Calu3 (cell line): ENCODE measurements around the gene PGLYRP3. TPM values are rescaled to one million over a fixed set of nuclear protein-coding genes. Genes with fewer than 3 reads are reported as not detected.

Experiments used
- BruUV-seq: library from RNA; stranded (reverse); fragments of 400-500 nt; replicated peaks from 2 replicates; lab custom pipeline; 2021; lab: Mats Ljungman, UMichigan
- CTCF ChIA-PET: fragments of 300-600 bp; sonication (Branson Sonifier 250); formaldehyde crosslinking; loops from one replicate; lab custom pipeline; 2022; ENCODE audit warnings: antibody characterized with exemption; lab: Charles Lee
- DNase-seq: peaks from one replicate; pipeline ENCODE4 v3.0.0; 2022
- H3K27ac Mint-ChIP-seq: one replicate; pipeline ENCODE4 v1.8.0; 2022; ENCODE audit warnings: mixed read lengths; ENCODE audit not compliant: unreplicated experiment
- H3K27me3 Mint-ChIP-seq: one replicate; pipeline ENCODE4 v1.8.0; 2022; ENCODE audit warnings: mixed read lengths; ENCODE audit not compliant: unreplicated experiment
- H3K36me3 Mint-ChIP-seq: one replicate; pipeline ENCODE4 v1.8.0; 2022; ENCODE audit warnings: mild to moderate bottlenecking, moderate library complexity, mixed read lengths; ENCODE audit not compliant: insufficient read depth, unreplicated experiment
- H3K4me1 Mint-ChIP-seq: one replicate; pipeline ENCODE4 v1.8.0; 2022; ENCODE audit warnings: mild to moderate bottlenecking, low read depth, mixed read lengths; ENCODE audit not compliant: unreplicated experiment
- H3K4me3 Mint-ChIP-seq: one replicate; pipeline ENCODE4 v1.8.0; 2022; ENCODE audit warnings: mild to moderate bottlenecking, low read depth, moderate library complexity, mixed read lengths; ENCODE audit not compliant: unreplicated experiment
- H3K9me3 Mint-ChIP-seq: one replicate; pipeline ENCODE4 v1.8.0; 2022; ENCODE audit warnings: low read depth, mixed read lengths; ENCODE audit not compliant: unreplicated experiment
- intact Hi-C: fragments of 100-400 bp; cut with micrococcal nuclease; formaldehyde crosslinking; loops from one replicate; pipeline ENCODE4 v1.10.0; 2022; ENCODE audit not compliant: unreplicated experiment
- total RNA-seq: library from RNA; stranded (reverse); gene quantifications from 2 replicates; pipeline ENCODE4 v1.2.3, GENCODE V29; 2022
- TF ChIP-seq, protein P1 (sequence below): fragments of 200-600 bp; IDR thresholded peaks from one replicate; pipeline ENCODE4 v1.8.0; 2022; ENCODE audit warnings: antibody characterized with exemption; ENCODE audit not compliant: unreplicated experiment

PGLYRP3 gene
- total RNA-seq, 1 experiment from 2014 or later, result not detected

DNA sequence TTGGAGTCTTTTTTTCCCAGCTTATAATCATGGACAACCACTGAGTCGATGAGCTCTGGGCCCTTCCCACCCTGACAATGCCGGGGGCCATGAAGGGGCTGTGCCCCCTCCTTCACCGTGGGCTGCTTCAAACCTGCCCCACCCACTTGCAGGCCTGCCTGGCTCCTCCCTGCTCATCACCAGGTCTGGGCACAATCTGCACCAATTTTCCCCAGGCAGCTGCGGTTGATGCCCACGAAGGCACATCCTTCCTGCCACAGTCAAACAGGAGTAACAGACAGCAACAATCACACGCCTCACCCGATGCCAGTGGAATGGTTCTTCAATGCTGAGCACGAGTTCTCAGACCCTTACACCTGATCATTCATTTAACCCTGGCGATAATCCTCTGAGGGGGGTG lies 18.9 kb downstream of the PGLYRP3 start:
- Mint-ChIP-seq H3K36me3 (no peaks in the 10 kb centered on the region), H3K9me3 (no peaks in the 10 kb centered on the region), H3K27me3 (peaks cover 92% of the 10 kb centered on the region), H3K4me3 (no peak overlapping the region), H3K4me1 (no peaks in the 10 kb centered on the region), H3K27ac (no peak overlapping the region)
- DNase-seq, result no peak
- CTCF ChIA-PET, result no interaction called here
- intact Hi-C loops, result no loop called here
- no TSS peak for BruUV-seq
- TF ChIP-seq, protein P1, sequence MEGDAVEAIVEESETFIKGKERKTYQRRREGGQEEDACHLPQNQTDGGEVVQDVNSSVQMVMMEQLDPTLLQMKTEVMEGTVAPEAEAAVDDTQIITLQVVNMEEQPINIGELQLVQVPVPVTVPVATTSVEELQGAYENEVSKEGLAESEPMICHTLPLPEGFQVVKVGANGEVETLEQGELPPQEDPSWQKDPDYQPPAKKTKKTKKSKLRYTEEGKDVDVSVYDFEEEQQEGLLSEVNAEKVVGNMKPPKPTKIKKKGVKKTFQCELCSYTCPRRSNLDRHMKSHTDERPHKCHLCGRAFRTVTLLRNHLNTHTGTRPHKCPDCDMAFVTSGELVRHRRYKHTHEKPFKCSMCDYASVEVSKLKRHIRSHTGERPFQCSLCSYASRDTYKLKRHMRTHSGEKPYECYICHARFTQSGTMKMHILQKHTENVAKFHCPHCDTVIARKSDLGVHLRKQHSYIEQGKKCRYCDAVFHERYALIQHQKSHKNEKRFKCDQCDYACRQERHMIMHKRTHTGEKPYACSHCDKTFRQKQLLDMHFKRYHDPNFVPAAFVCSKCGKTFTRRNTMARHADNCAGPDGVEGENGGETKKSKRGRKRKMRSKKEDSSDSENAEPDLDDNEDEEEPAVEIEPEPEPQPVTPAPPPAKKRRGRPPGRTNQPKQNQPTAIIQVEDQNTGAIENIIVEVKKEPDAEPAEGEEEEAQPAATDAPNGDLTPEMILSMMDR, result no peak

DNA sequence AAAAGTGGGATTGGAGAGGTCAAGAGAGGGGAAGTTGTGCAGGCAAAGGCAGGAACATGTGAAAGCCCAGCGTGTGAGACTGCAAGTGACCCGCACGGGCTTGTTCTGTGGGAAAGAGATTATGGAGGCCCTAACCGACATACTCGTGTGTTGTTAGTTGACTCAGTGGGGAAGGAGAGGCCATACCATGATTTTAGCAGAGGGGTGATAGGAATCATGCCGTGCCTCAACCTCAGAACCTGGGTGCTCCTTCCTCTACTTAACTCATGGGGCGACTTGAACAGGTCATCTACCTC lies 19.3 kb downstream of the PGLYRP3 start:
- TF ChIP-seq, protein P1, result no peak
- intact Hi-C loops, result no loop called here
- Mint-ChIP-seq H3K27me3 (peaks cover 88% of the 10 kb centered on the region), H3K4me3 (no peak overlapping the region), H3K9me3 (no peaks in the 10 kb centered on the region), H3K36me3 (no peaks in the 10 kb centered on the region), H3K4me1 (no peaks in the 10 kb centered on the region), H3K27ac (no peak overlapping the region)
- CTCF ChIA-PET, result no interaction called here
- no peak for DNase-seq
- no TSS peak for BruUV-seq

DNA sequence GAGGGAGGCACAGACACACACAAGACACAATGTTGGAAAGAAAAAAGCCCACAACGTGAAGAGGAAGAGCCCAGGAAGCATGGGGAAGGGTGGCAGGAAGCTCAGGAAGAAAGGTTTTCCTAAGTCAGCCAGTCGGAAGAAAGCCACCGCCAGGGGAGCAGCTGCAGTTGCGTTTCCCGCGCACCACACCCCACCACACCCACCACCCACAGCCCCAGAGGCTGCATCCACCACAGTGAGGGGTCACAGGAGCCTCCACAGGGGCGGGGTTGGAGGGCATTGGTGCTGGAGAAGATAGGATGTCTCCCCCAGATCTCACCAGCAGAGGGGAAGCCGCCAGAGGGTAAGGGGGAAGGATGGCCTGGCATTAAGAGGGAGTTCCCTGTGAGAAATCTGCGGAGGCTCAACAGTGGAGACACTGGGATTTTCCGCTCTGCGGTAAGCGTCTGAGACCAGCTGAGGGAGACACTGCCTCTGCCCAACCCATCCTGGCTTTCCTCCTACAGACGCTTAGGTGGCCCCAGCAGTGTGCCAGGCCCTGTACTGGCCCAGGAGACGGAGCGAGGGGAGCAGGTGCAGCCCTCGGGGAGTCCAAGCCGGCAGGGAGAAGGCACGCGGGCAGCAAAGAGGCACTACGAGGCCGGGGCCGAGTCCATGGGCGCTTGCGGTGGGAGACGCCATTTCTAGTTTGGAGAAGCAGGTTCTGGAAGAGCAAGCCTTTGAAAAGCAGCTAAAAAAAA lies 19.8 kb downstream of the PGLYRP3 start:
- Mint-ChIP-seq H3K4me1 (no peaks in the 10 kb centered on the region), H3K9me3 (no peaks in the 10 kb centered on the region), H3K36me3 (no peaks in the 10 kb centered on the region), H3K4me3 (no peak overlapping the region), H3K27me3 (peaks cover 86% of the 10 kb centered on the region), H3K27ac (no peak overlapping the region)
- no peak for DNase-seq
- intact Hi-C loops, result no loop called here
- TF ChIP-seq, protein P1, result no peak
- CTCF ChIA-PET, result no interaction called here
- BruUV-seq, result no TSS peak

DNA sequence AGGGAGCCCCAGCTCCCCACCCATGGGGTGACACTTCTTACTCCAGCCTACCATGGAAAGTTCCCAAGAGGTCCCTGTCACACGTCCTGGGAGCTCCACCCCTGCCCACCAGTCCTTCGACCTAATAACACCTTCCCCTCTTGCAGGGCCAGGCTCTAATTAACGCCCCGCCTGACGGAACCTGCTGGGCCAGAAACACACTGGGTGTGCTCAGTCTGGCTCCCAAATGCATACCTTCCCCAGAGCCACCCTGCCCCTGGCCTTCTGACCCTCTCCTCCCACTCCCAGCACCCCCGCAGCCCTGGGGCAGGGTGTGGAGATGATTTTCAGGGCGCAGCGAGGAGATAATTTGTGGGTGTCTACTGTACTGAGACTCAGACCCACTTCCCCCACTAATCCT lies 20.6 kb downstream of the PGLYRP3 start:
- BruUV-seq, result no TSS peak
- DNase-seq, result no peak
- intact Hi-C loops, result no loop called here
- H3K9me3 Mint-ChIP-seq, result no peaks in the 10 kb centered on the region
- no peaks in the 10 kb centered on the region for H3K4me1 Mint-ChIP-seq
- H3K27ac Mint-ChIP-seq, result no peak overlapping the region
- H3K4me3 Mint-ChIP-seq, result no peak overlapping the region
- H3K27me3 Mint-ChIP-seq, result peaks cover 79% of the 10 kb centered on the region
- no peaks in the 10 kb centered on the region for H3K36me3 Mint-ChIP-seq
- TF ChIP-seq, protein P1, result no peak
- CTCF ChIA-PET, result no interaction called here
